H9 (cell line): Measurements from ENCODE around the gene MED25. TPM values are rescaled to one million over a fixed set of nuclear protein-coding genes. Genes with fewer than 3 reads are reported as not detected.

ENCODE experiments used
- DNase-seq: peaks from one replicate; pipeline ENCODE4 v3.0.0-alpha.2; 2017
- H2AFZ ChIP-seq: one replicate; pipeline ENCODE4 v1.6.1; 2013; ENCODE audit warnings: mild to moderate bottlenecking, low read length, control low read depth, moderate library complexity
- H2AK5ac ChIP-seq: 2 replicates; pipeline ENCODE4 v1.6.1; 2013; ENCODE audit warnings: low read length, control low read depth, mixed read lengths; ENCODE audit not compliant: insufficient read length
- H2BK120ac ChIP-seq: one replicate; pipeline ENCODE4 v1.6.1; 2013; ENCODE audit warnings: low read depth, mild to moderate bottlenecking, low read length, control low read depth, inconsistent platforms; ENCODE audit not compliant: poor library complexity, severe bottlenecking
- H2BK12ac ChIP-seq: 2 replicates; pipeline ENCODE4 v1.6.1; 2013; ENCODE audit warnings: low read length, control low read depth, mixed read lengths, low read depth; ENCODE audit not compliant: insufficient read length
- H2BK15ac ChIP-seq: 2 replicates; pipeline ENCODE4 v1.6.1; 2013; ENCODE audit warnings: low read depth, low read length, control low read depth
- H2BK20ac ChIP-seq: one replicate; pipeline ENCODE4 v1.6.1; 2013; ENCODE audit warnings: low read depth, mild to moderate bottlenecking, low read length, control low read depth, inconsistent platforms; ENCODE audit not compliant: poor library complexity, severe bottlenecking
- H2BK5ac ChIP-seq: 2 replicates; pipeline ENCODE4 v1.6.1; 2013; ENCODE audit warnings: low read length, control low read depth, mixed read lengths; ENCODE audit not compliant: insufficient read length
- H3K14ac ChIP-seq: 2 replicates; pipeline ENCODE4 v1.6.1; 2013; ENCODE audit warnings: low read length, control low read depth; ENCODE audit not compliant: insufficient read depth
- H3K18ac ChIP-seq: 2 replicates; pipeline ENCODE4 v1.6.1; 2013; ENCODE audit warnings: low read depth, mild to moderate bottlenecking, mixed read lengths, low read length, control low read depth; ENCODE audit not compliant: insufficient read length
- H3K23ac ChIP-seq: 2 replicates; pipeline ENCODE4 v1.6.1; 2013; ENCODE audit warnings: low read length, control low read depth, mixed read lengths, low read depth; ENCODE audit not compliant: insufficient read length
- H3K23me2 ChIP-seq: 2 replicates; pipeline ENCODE4 v1.6.1; 2013; ENCODE audit warnings: low read depth, mild to moderate bottlenecking, mixed read lengths, low read length, control low read depth; ENCODE audit not compliant: insufficient read length, poor library complexity, severe bottlenecking
- H3K27ac ChIP-seq: 2 replicates; pipeline ENCODE4 v1.5.1; 2013; ENCODE audit warnings: low read length, control low read depth, mixed read lengths, low read depth; ENCODE audit not compliant: insufficient read length
- H3K27me3 ChIP-seq: 2 replicates; pipeline ENCODE4 v1.6.1; 2013; ENCODE audit warnings: low read length, control low read depth, inconsistent platforms; ENCODE audit not compliant: insufficient read depth
- H3K4ac ChIP-seq: 2 replicates; pipeline ENCODE4 v1.6.1; 2013; ENCODE audit warnings: low read depth, mild to moderate bottlenecking, control low read depth, inconsistent platforms, low read length, moderate library complexity
- H3K4me1 ChIP-seq: 2 replicates; pipeline ENCODE4 v1.6.1; 2013; ENCODE audit warnings: low read length, control low read depth, inconsistent platforms; ENCODE audit not compliant: insufficient read depth
- H3K4me2 ChIP-seq: 2 replicates; pipeline ENCODE4 v1.6.1; 2013; ENCODE audit warnings: low read length, control low read depth, mixed read lengths; ENCODE audit not compliant: insufficient read length, insufficient read depth
- H3K56ac ChIP-seq: 2 replicates; pipeline ENCODE4 v1.6.1; 2013; ENCODE audit warnings: low read depth, mild to moderate bottlenecking, mixed read lengths, low read length, control low read depth; ENCODE audit not compliant: insufficient read length
- H3K79me1 ChIP-seq: 2 replicates; pipeline ENCODE4 v1.6.1; 2013; ENCODE audit warnings: low read depth, mild to moderate bottlenecking, moderate library complexity, low read length, control low read depth, inconsistent platforms; ENCODE audit not compliant: insufficient read depth, poor library complexity, severe bottlenecking
- H3K79me2 ChIP-seq: 2 replicates; pipeline ENCODE4 v1.6.1; 2013; ENCODE audit warnings: low read length, control low read depth, inconsistent platforms; ENCODE audit not compliant: insufficient read depth
- H3K9ac ChIP-seq: 2 replicates; pipeline ENCODE4 v1.6.1; 2013; ENCODE audit warnings: low read length, control low read depth, mixed read lengths; ENCODE audit not compliant: insufficient read length; ENCODE audit errors: extremely low read depth
- H3K9me3 ChIP-seq: one replicate; pipeline ENCODE4 v1.6.1; 2013; ENCODE audit warnings: low read depth, low read length, inconsistent platforms; ENCODE audit not compliant: control insufficient read depth
- H3T11ph ChIP-seq: one replicate; pipeline ENCODE4 v1.6.1; 2013; ENCODE audit warnings: mild to moderate bottlenecking, low read length, control low read depth, inconsistent platforms
- H4K20me1 ChIP-seq: one replicate; pipeline ENCODE4 v1.6.1; 2013; ENCODE audit not compliant: control insufficient read depth, insufficient read length, insufficient read depth
- H4K5ac ChIP-seq: 2 replicates; pipeline ENCODE4 v1.6.1; 2013; ENCODE audit warnings: low read depth, mild to moderate bottlenecking, mixed read lengths, low read length, control low read depth; ENCODE audit not compliant: insufficient read length
- H4K8ac ChIP-seq: replicated peaks from 2 replicates; pipeline ENCODE4 v1.6.1; 2013; ENCODE audit warnings: low read length, control low read depth, mixed read lengths, low read depth; ENCODE audit not compliant: insufficient read length
- H4K91ac ChIP-seq: 2 replicates; pipeline ENCODE4 v1.6.1; 2013; ENCODE audit warnings: low read depth, mild to moderate bottlenecking, moderate library complexity, mixed read lengths, low read length, control low read depth; ENCODE audit not compliant: insufficient read length
- H3K27ac Mint-ChIP-seq, 3 experiments: 2 replicates in 2 of 3; 3 replicates in 1 of 3; pipeline ENCODE4 v1.8.0; 2020 to 2021; ENCODE audit warnings: mixed read lengths in 3 of 3, mild to moderate bottlenecking in 1 of 3, moderate library complexity in 1 of 3
- H3K27me3 Mint-ChIP-seq: 2 replicates; pipeline ENCODE4 v1.8.0; 2021; ENCODE audit warnings: low read depth, mild to moderate bottlenecking, moderate library complexity, mixed read lengths
- H3K36me3 Mint-ChIP-seq, 3 experiments: 2 replicates in 2 of 3; 3 replicates in 1 of 3; pipeline ENCODE4 v1.8.0; 2020 to 2021; ENCODE audit warnings: low read depth in 3 of 3, mixed read lengths in 3 of 3; ENCODE audit not compliant: insufficient read depth in 1 of 3
- H3K4me1 Mint-ChIP-seq, 2 experiments: 2 replicates each; pipeline ENCODE4 v1.8.0; 2020; ENCODE audit warnings: mixed read lengths in 2 of 2
- H3K4me3 Mint-ChIP-seq, 2 experiments: 2 replicates in 1 of 2; 3 replicates in 1 of 2; pipeline ENCODE4 v1.8.0; 2020 to 2021; ENCODE audit warnings: mild to moderate bottlenecking in 2 of 2, mixed read lengths in 2 of 2, moderate library complexity in 1 of 2
- H3K9me3 Mint-ChIP-seq, 2 experiments: 2 replicates in 1 of 2; 3 replicates in 1 of 2; pipeline ENCODE4 v1.8.0; 2020; ENCODE audit warnings: mild to moderate bottlenecking in 2 of 2, mixed read lengths in 2 of 2, moderate library complexity in 1 of 2
- CTCF ChIP-seq: fragments of 200-600 bp; sonication (generic); conservative IDR thresholded peaks from 3 replicates; pipeline ENCODE4 v1.8.0; 2021; ENCODE audit warnings: antibody characterized with exemption, mild to moderate bottlenecking
- WGBS: extraction: QIAGEN DNeasy Blood & Tissue Kit; methylation state at CpG from one replicate; pipeline ENCODE4 v1.1.7; 2013; ENCODE audit warnings: missing lambda C conversion rate, low lambda C conversion rate, mixed read lengths; ENCODE audit not compliant: insufficient read length; ENCODE audit errors: extremely low coverage; 5-methylcytosine and 5-hydroxymethylcytosine counted together
- total RNA-seq: library from RNA; stranded (reverse); gene quantifications from 2 replicates; pipeline ENCODE4 v1.2.1, GENCODE V29; 2021

MED25 gene
- total RNA-seq, 1 experiment from 2014 or later: 77.5 TPM

- peak; percentile 62 for DNase-seq
- H3K56ac ChIP-seq: no peak overlapping the region
These were observed 15.1 kb upstream of the MED25 start for GRCh38 chr19:49802836-49803528.

More at GRCh38 chr19:49802836-49803528, 15.1 kb upstream of the MED25 start:
- no peaks in the 10 kb centered on the region for H3K9me3 ChIP-seq
- H3K79me2 ChIP-seq: no peaks in the 10 kb centered on the region
- no peak overlapping the region for H2BK120ac ChIP-seq
- no peak overlapping the region for H4K91ac ChIP-seq
- peak overlapping the region; percentile 22 to 90 (median 53); a peak in 3 of 7 replicates for H3K27ac Mint-ChIP-seq
- H2BK20ac ChIP-seq: no peak overlapping the region
- H3K9ac ChIP-seq: no peak overlapping the region
- no peaks in the 10 kb centered on the region for H3K4me1 ChIP-seq
- TF ChIP-seq CTCF: no peak
- peaks cover 2% of the 10 kb centered on the region for H4K20me1 ChIP-seq
- no peak overlapping the region for H2BK12ac ChIP-seq
- H3K4me2 ChIP-seq: no peak overlapping the region
- H3K9me3 Mint-ChIP-seq: no peaks in the 10 kb centered on the region; a peak in 1 of 5 replicates
- H3K23ac ChIP-seq: no peak overlapping the region
- H3K4me1 Mint-ChIP-seq: peaks cover 5 to 29% of the 10 kb centered on the region in 2 experiments
- no peak overlapping the region for H2AK5ac ChIP-seq
- H3K79me1 ChIP-seq: no peaks in the 10 kb centered on the region
- H4K8ac ChIP-seq: no peak overlapping the region
- no peak overlapping the region for H3K18ac ChIP-seq
- H4K5ac ChIP-seq: no peak overlapping the region
- no peak overlapping the region for H3K4ac ChIP-seq
- no peak overlapping the region for H2BK15ac ChIP-seq
- no peak overlapping the region for H2BK5ac ChIP-seq
- H3K36me3 Mint-ChIP-seq: peaks cover 25 to 56% (median 55%) of the 10 kb centered on the region in 3 experiments; a peak in 6 of 7 replicates
- no peak overlapping the region for H3T11ph ChIP-seq
- H3K14ac ChIP-seq: no peak overlapping the region
- H3K27me3 Mint-ChIP-seq: no peaks in the 10 kb centered on the region
- WGBS: no CpG with 5 or more reads among the region's 24 CpGs
- no peak overlapping the region for H2AFZ ChIP-seq
- no peaks in the 10 kb centered on the region for H3K27me3 ChIP-seq
- H3K4me3 Mint-ChIP-seq: peak overlapping the region; percentile 24 to 74
- no peak overlapping the region for H3K27ac ChIP-seq
- H3K23me2 ChIP-seq: no peaks in the 10 kb centered on the region
